ENCODE measurements around the gene SLC9A9. TPM values are rescaled to one million over a fixed set of nuclear protein-coding genes. Genes with fewer than 3 reads are reported as not detected.

Gene SLC9A9
- total and polyA plus RNA-seq, 9 donors = 9.6 to 18.3 (median 11.2) TPM

- H3K27me3 ChIP-seq (ENCODE audit: control insufficient read depth, insufficient read depth, low read length) = no peaks in the 10 kb centered on the region
- H3K4me1 ChIP-seq (ENCODE audit: control insufficient read depth, insufficient read depth, low read length) = no peaks in the 10 kb centered on the region
- H3K4me3 ChIP-seq (ENCODE audit: low read length) = no peak overlapping the region
- peaks cover 8% of the 10 kb centered on the region for H3K36me3 ChIP-seq (ENCODE audit: control insufficient read depth, insufficient read depth, low read length)
- H3K27ac ChIP-seq (ENCODE audit: low read length) = no peak overlapping the region
- no peaks in the 10 kb centered on the region for H3K9me3 ChIP-seq (replicated peaks; ENCODE audit: control insufficient read depth, low read depth, low read length)
- 78% methylated on average over 2 of the region's 2 CpGs for WGBS (ENCODE audit: insufficient coverage)
- DNase-seq = no peak
These were observed 296.5 kb downstream of the SLC9A9 start for GRCh38 chr3:143551761-143552160.

GRCh38 chr3:143548861-143549497, 299.3 kb downstream of the SLC9A9 start:
- no CpG with 5 or more reads among the region's 2 CpGs for WGBS (ENCODE audit: insufficient coverage)
- Histone ChIP-seq H3K4me1 (ENCODE audit: control insufficient read depth, insufficient read depth, low read length) (no peaks in the 10 kb centered on the region), H3K4me3 (ENCODE audit: low read length) (no peak overlapping the region), H3K36me3 (ENCODE audit: control insufficient read depth, insufficient read depth, low read length) (peaks cover 8% of the 10 kb centered on the region), H3K27ac (ENCODE audit: low read length) (no peak overlapping the region), H3K9me3 (replicated peaks; ENCODE audit: control insufficient read depth, low read depth, low read length) (no peaks in the 10 kb centered on the region), H3K27me3 (ENCODE audit: control insufficient read depth, insufficient read depth, low read length) (no peaks in the 10 kb centered on the region)
- no peak for DNase-seq

- no peaks in the 10 kb centered on the region for H3K27me3 ChIP-seq (ENCODE audit: control insufficient read depth, insufficient read depth, low read length)
- H3K4me1 ChIP-seq (ENCODE audit: control insufficient read depth, insufficient read depth, low read length) = no peaks in the 10 kb centered on the region
- peaks cover 8% of the 10 kb centered on the region for H3K36me3 ChIP-seq (ENCODE audit: control insufficient read depth, insufficient read depth, low read length)
- DNase-seq = no peak
- H3K9me3 ChIP-seq (replicated peaks; ENCODE audit: control insufficient read depth, low read depth, low read length) = no peaks in the 10 kb centered on the region
- WGBS (ENCODE audit: insufficient coverage) = 89% methylated on average over 1 of the region's 3 CpGs
- no peak overlapping the region for H3K27ac ChIP-seq (ENCODE audit: low read length)
- H3K4me3 ChIP-seq (ENCODE audit: low read length) = no peak overlapping the region
These were observed 299.9 kb downstream of the SLC9A9 start for GRCh38 chr3:143548393-143548792.

- DNase-seq = peak; percentile 79
- Histone ChIP-seq H3K27me3 (ENCODE audit: control insufficient read depth, insufficient read depth, low read length) (no peaks in the 10 kb centered on the region), H3K4me1 (ENCODE audit: control insufficient read depth, insufficient read depth, low read length) (peaks cover 10% of the 10 kb centered on the region), H3K36me3 (ENCODE audit: control insufficient read depth, insufficient read depth, low read length) (no peaks in the 10 kb centered on the region), H3K9me3 (replicated peaks; ENCODE audit: control insufficient read depth, low read depth, low read length) (no peaks in the 10 kb centered on the region), H3K27ac (ENCODE audit: low read length) (peak overlapping the region; percentile 10), H3K4me3 (ENCODE audit: low read length) (no peak overlapping the region)
- WGBS (ENCODE audit: insufficient coverage) = no CpG with 5 or more reads among the region's 2 CpGs
These were observed 309.7 kb downstream of the SLC9A9 start for GRCh38 chr3:143538577-143538981.

- Histone ChIP-seq H3K27me3 (ENCODE audit: control insufficient read depth, insufficient read depth, low read length) (no peaks in the 10 kb centered on the region), H3K9me3 (replicated peaks; ENCODE audit: control insufficient read depth, low read depth, low read length) (no peaks in the 10 kb centered on the region), H3K27ac (ENCODE audit: low read length) (no peak overlapping the region), H3K4me1 (ENCODE audit: control insufficient read depth, insufficient read depth, low read length) (peaks cover 10% of the 10 kb centered on the region), H3K36me3 (ENCODE audit: control insufficient read depth, insufficient read depth, low read length) (no peaks in the 10 kb centered on the region), H3K4me3 (ENCODE audit: low read length) (no peak overlapping the region)
- WGBS (ENCODE audit: insufficient coverage) = no CpG with 5 or more reads among the region's 1 CpG
- DNase-seq = peak; percentile 66
These were observed 310.2 kb downstream of the SLC9A9 start for GRCh38 chr3:143538061-143538460.

- H3K9me3 ChIP-seq (replicated peaks; ENCODE audit: control insufficient read depth, low read depth, low read length) = no peaks in the 10 kb centered on the region
- no peaks in the 10 kb centered on the region for H3K27me3 ChIP-seq (ENCODE audit: control insufficient read depth, insufficient read depth, low read length)
- DNase-seq = peak; percentile 42
- no peaks in the 10 kb centered on the region for H3K36me3 ChIP-seq (ENCODE audit: control insufficient read depth, insufficient read depth, low read length)
- peaks cover 10% of the 10 kb centered on the region for H3K4me1 ChIP-seq (ENCODE audit: control insufficient read depth, insufficient read depth, low read length)
- H3K4me3 ChIP-seq (ENCODE audit: low read length) = no peak overlapping the region
- no peak overlapping the region for H3K27ac ChIP-seq (ENCODE audit: low read length)
- WGBS (ENCODE audit: insufficient coverage) = 30% methylated on average over 1 of the region's 3 CpGs
These were observed 311.3 kb downstream of the SLC9A9 start for GRCh38 chr3:143536817-143537535.

- Histone ChIP-seq H3K9me3 (replicated peaks; ENCODE audit: control insufficient read depth, low read depth, low read length) (no peaks in the 10 kb centered on the region), H3K27ac (ENCODE audit: low read length) (no peak overlapping the region), H3K36me3 (ENCODE audit: control insufficient read depth, insufficient read depth, low read length) (no peaks in the 10 kb centered on the region), H3K27me3 (ENCODE audit: control insufficient read depth, insufficient read depth, low read length) (no peaks in the 10 kb centered on the region), H3K4me3 (ENCODE audit: low read length) (no peak overlapping the region), H3K4me1 (ENCODE audit: control insufficient read depth, insufficient read depth, low read length) (peaks cover 10% of the 10 kb centered on the region)
- no CpG with 5 or more reads among the region's 3 CpGs for WGBS (ENCODE audit: insufficient coverage)
- peak; percentile 32 for DNase-seq
These were observed 312.1 kb downstream of the SLC9A9 start for GRCh38 chr3:143535994-143536784.

GRCh38 chr3:143533391-143533790, 314.9 kb downstream of the SLC9A9 start:
- no peak overlapping the region for H3K27ac ChIP-seq (ENCODE audit: low read length)
- DNase-seq = no peak

GRCh38 chr3:143532091-143532490, 316.2 kb downstream of the SLC9A9 start:
- peaks cover 6% of the 10 kb centered on the region for H3K4me1 ChIP-seq (ENCODE audit: control insufficient read depth, insufficient read depth, low read length)
- no peak for DNase-seq
- H3K27me3 ChIP-seq (ENCODE audit: control insufficient read depth, insufficient read depth, low read length) = no peaks in the 10 kb centered on the region
- H3K36me3 ChIP-seq (ENCODE audit: control insufficient read depth, insufficient read depth, low read length) = no peaks in the 10 kb centered on the region
- WGBS (ENCODE audit: insufficient coverage) = no CpG with 5 or more reads among the region's 1 CpG
- no peaks in the 10 kb centered on the region for H3K9me3 ChIP-seq (replicated peaks; ENCODE audit: control insufficient read depth, low read depth, low read length)
- no peak overlapping the region for H3K27ac ChIP-seq (ENCODE audit: low read length)
- no peak overlapping the region for H3K4me3 ChIP-seq (ENCODE audit: low read length)

More at GRCh38 chr3:143533391-143533790, 314.9 kb downstream of the SLC9A9 start:
- H3K4me3 ChIP-seq (ENCODE audit: low read length) = no peak overlapping the region
- no peaks in the 10 kb centered on the region for H3K36me3 ChIP-seq (ENCODE audit: control insufficient read depth, insufficient read depth, low read length)
- peaks cover 12% of the 10 kb centered on the region for H3K4me1 ChIP-seq (ENCODE audit: control insufficient read depth, insufficient read depth, low read length)
- no peaks in the 10 kb centered on the region for H3K27me3 ChIP-seq (ENCODE audit: control insufficient read depth, insufficient read depth, low read length)
- H3K9me3 ChIP-seq (replicated peaks; ENCODE audit: control insufficient read depth, low read depth, low read length) = no peaks in the 10 kb centered on the region

GRCh38 chr3:143531101-143531500, 317.2 kb downstream of the SLC9A9 start:
- H3K36me3 ChIP-seq (ENCODE audit: control insufficient read depth, insufficient read depth, low read length) = no peaks in the 10 kb centered on the region
- no peak overlapping the region for H3K27ac ChIP-seq (ENCODE audit: low read length)
- 100% methylated on average over 1 of the region's 1 CpG for WGBS (ENCODE audit: insufficient coverage)
- no peak for DNase-seq
- H3K4me1 ChIP-seq (ENCODE audit: control insufficient read depth, insufficient read depth, low read length) = peaks cover 2% of the 10 kb centered on the region
- no peak overlapping the region for H3K4me3 ChIP-seq (ENCODE audit: low read length)
- no peaks in the 10 kb centered on the region for H3K9me3 ChIP-seq (replicated peaks; ENCODE audit: control insufficient read depth, low read depth, low read length)
- no peaks in the 10 kb centered on the region for H3K27me3 ChIP-seq (ENCODE audit: control insufficient read depth, insufficient read depth, low read length)
